AG04449 (cell line): ENCODE data around the gene KLF7.

Experiments used
- CTCF ChIA-PET: fragments of 350-600 bp; formaldehyde crosslinking; extraction: SDS; loops from one replicate; lab custom pipeline; 2021; ENCODE audit warnings: antibody characterized with exemption; lab: Yijun Ruan, JAX
- POLR2A ChIA-PET: fragments of 400-600, 350-600 bp; formaldehyde crosslinking; extraction: SDS; loops from one replicate; lab custom pipeline; 2020; ENCODE audit warnings: antibody characterized with exemption, inconsistent platforms; lab: Yijun Ruan, JAX
- DNase-seq: peaks from one replicate; pipeline ENCODE4 v3.0.0-alpha.2; 2010; ENCODE audit warnings: low read depth, low spot score
- H3K4me3 ChIP-seq: 2 replicates; pipeline ENCODE4 v1.5.1; 2011; ENCODE audit warnings: low read depth, mild to moderate bottlenecking, control low read depth, low read length
- TF ChIP-seq, protein P1 (sequence below): IDR thresholded peaks from one replicate; pipeline ENCODE4 v1.5.1; 2011; ENCODE audit warnings: mild to moderate bottlenecking, moderate library complexity, low read length, control low read depth, inconsistent platforms; ENCODE audit not compliant: insufficient read depth; ENCODE audit errors: missing control alignments

KLF7 gene

DNA sequence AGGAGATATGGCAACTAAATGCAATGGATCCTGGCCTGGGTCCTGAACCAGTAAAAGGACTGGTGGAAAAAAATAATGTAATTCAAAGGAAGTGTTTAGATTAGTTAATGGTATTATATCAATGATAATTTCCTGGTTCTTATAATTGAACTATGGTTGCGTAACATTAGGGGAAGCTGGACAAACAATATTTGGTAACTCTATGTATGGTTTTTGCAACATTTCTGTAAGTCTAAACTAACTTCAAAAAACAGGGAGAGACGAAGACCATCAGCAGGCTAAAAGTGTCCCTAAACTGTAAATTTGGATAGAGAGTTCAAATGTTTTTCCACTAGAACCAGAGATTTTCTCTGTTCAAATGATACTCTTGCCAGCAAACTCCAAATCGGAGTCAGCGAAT is 36.9 kb downstream of the KLF7 start:
- TF ChIP-seq, protein P1, sequence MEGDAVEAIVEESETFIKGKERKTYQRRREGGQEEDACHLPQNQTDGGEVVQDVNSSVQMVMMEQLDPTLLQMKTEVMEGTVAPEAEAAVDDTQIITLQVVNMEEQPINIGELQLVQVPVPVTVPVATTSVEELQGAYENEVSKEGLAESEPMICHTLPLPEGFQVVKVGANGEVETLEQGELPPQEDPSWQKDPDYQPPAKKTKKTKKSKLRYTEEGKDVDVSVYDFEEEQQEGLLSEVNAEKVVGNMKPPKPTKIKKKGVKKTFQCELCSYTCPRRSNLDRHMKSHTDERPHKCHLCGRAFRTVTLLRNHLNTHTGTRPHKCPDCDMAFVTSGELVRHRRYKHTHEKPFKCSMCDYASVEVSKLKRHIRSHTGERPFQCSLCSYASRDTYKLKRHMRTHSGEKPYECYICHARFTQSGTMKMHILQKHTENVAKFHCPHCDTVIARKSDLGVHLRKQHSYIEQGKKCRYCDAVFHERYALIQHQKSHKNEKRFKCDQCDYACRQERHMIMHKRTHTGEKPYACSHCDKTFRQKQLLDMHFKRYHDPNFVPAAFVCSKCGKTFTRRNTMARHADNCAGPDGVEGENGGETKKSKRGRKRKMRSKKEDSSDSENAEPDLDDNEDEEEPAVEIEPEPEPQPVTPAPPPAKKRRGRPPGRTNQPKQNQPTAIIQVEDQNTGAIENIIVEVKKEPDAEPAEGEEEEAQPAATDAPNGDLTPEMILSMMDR = no peak
- POLR2A ChIA-PET = no interaction called here
- DNase-seq = no peak
- no peak overlapping the region for H3K4me3 ChIP-seq
- CTCF ChIA-PET = interaction anchor here (1.6 to 1.7 kb wide), 2 partner anchors 146 to 344 kb away, joined by 4 read pairs; no protein-coding TSS in a partner anchor

DNA sequence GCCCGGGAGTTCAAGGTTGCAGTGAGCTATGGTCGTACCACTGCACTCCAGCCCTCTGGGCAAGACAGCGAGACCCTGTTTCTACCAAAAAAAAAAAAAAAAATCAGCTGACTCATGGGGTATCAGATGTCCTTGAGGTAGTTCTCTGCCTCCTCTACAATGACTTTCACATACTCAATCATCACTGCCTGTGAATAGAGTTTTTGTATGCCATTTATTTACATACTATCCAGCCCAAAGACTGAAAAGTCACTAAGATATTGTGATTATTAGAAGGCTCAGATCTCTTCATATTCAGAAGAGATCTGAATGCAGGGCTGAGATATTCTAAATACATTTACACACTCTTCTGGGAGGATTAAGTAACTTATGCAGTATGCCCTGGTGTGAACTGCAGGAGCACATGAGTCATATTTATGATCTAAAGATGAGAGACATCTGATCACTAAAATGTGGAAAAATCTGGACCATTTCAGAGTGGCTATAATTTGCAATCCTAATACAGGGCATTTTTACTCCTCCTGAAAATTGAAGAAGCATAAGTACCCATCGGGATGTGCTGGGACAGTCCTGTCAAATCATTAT is 38.9 kb downstream of the KLF7 start:
- POLR2A ChIA-PET = interaction anchor here (1.2 kb wide), 1 partner anchor 39 kb away, joined by 3 read pairs; the partner anchor contains the start of gene KLF7
- CTCF ChIA-PET = interaction anchor here (1.8 kb wide), 1 partner anchor 346 kb away, joined by 11 read pairs; no protein-coding TSS in a partner anchor
- TF ChIP-seq, protein P1 = no peak
- no peak overlapping the region for H3K4me3 ChIP-seq
- no peak for DNase-seq

DNA sequence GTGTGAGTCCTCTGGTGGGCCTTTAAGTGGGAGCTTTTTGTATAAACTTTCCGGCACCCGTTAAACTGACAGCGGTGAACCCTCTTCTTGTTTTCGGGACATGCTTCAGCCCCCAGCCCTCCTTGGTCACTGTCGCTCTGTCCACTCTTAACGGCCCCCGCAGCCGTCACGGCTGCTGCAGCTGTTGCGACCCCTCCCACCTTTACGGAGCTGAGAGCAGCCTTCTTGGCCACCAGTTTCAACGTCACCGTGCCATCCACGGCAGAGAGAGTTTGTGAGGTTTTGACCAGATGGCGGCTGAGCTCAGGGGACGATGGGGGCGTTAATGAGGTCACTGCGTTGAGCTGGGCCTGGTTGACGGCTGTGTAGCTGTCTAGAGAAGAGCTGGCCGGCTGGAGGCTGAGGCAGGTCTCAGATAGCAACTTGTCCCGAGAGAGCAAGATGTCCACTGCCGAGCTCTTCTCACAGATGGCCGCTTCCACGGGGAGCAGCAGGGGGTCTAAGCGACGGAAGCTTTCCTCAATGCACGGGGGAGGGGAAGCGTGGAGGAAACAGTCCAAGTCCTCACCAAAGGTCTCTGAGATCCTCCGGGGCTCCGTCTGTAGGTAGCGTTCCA is 41.9 kb downstream of the KLF7 start:
- ChIA-PET POLR2A (no interaction called here), CTCF (interaction anchor here (1.3 to 1.8 kb wide), 3 partner anchors 10 to 349 kb away, joined by 3 to 7 read pairs (median 4); no protein-coding TSS in a partner anchor)
- TF ChIP-seq, protein P1 = no peak
- DNase-seq = no peak
- H3K4me3 ChIP-seq = no peak overlapping the region

DNA sequence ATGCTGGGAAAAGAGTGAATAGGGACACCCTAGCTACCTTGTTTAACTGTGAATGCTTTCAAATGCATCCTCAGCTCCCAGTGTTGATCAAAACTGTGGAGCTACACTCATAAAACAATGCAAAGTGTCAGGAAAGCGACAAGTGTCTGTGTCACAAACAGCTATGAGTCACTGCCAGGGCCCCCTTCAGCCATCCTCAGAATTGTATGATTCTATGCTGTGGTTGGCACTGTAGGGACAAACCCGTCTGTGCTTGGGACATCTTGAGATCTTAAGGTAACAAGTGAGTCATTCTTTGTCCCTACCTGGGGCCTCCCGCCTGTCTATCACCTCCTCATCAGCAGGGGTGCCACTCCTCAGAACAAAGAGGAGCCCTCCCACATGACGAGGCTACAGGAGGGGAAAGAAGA is 42.4 kb downstream of the KLF7 start:
- H3K4me3 ChIP-seq = no peak overlapping the region
- no peak for DNase-seq
- CTCF ChIA-PET = interaction anchor here (1.4 to 1.8 kb wide), 2 partner anchors 11 to 350 kb away, joined by 3 to 7 read pairs; no protein-coding TSS in a partner anchor
- POLR2A ChIA-PET = no interaction called here
- TF ChIP-seq, protein P1 = no peak

DNA sequence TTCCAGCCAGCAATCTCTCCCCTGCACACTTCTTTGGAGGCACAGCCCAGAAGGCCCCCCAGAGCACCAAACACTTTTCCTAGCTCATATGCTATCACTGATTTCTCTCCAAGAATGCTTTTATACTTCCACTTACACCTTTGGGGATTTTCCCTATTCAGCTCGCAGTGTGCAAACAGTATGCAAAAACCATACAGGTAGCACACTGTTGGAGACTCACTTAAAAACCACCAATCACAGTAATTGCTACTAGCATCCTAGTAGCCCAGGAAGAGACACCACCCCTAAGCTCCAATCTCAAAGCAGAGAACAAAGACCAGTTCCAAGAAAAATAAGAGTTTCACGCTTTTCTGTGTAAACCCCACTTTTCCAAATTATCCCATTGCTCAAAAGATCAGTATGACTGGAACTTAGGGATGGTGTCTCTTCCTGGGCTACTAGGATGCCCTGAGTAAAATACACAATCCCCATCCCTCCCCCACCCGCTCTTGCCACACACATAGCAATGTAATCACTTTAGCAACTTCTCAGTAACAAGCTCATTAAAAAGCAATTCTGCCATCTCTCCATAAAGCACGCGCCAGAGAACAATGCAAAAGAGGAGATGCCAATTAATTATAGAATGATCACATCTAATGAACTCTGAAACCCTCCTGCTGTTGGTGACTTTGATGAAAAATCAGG is 43.0 kb downstream of the KLF7 start:
- CTCF ChIA-PET = interaction anchor here (1.8 kb wide), 1 partner anchor 350 kb away, joined by 7 read pairs; no protein-coding TSS in a partner anchor
- TF ChIP-seq, protein P1 = no peak

DNA sequence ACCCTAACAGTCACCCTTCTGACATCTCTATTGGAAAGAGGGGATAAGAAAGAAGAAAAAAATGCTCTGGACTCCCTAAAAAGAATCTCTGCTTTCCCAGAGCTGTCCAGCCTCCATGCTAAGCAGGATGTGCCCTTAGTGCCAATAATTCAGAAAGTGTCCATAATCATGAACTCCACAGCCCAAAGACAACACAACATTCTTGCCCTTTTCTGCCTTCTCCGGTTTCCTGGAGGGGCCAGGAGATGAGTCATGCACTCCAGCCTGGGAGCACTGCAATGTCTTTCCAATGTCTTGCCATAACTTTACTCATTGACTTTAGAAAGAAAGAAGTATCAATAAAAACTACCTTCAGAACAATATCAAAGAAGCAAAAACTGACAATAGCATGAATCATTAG is 44.0 kb downstream of the KLF7 start:
- POLR2A ChIA-PET = no interaction called here
- CTCF ChIA-PET = interaction anchor here (0.9 to 1.5 kb wide), 5 partner anchors 139 to 351 kb away, joined by 3 to 6 read pairs (median 3); no protein-coding TSS in a partner anchor
- H3K4me3 ChIP-seq = no peak overlapping the region
- DNase-seq = peak; percentile 28
- TF ChIP-seq, protein P1 = no peak

More for the DNA sequence above, 43.0 kb downstream of the KLF7 start:
- DNase-seq = no peak
- H3K4me3 ChIP-seq = no peak overlapping the region
- POLR2A ChIA-PET = no interaction called here
